ENCODE results near the gene LEFTY1.

Gene LEFTY1

DNA sequence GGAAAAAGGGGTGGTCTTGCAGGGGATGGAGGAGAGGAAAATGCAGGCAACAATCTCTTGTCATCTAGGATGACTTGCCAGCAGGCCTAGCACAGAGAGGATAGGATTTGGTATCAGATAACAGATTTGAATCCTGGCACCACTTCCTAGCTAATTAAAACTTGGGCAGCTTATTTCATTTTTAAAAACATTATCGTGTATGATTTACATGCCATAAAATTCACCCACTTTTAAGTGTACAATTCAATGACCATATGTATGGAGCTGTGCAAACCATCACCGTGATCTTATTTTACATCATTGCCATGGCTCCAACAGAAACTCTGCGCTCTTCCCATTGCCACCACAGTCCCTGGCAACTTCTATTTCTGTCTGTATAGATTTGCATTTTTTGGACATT is 28.2 kb upstream of the LEFTY1 start:
- Histone ChIP-seq H4K20me1 (ENCODE audit: control insufficient read depth, insufficient read depth, low read depth, low read length) (no peaks in the 10 kb centered on the region), H3K9me3 (ENCODE audit: control insufficient read depth, insufficient read depth, low read length) (no peaks in the 10 kb centered on the region), H3K79me2 (ENCODE audit: control insufficient read depth, low read length) (peaks cover 7% of the 10 kb centered on the region), H3K4me3 (ENCODE audit: low read length) (no peak overlapping the region), H3K4me2 (ENCODE audit: low read length) (no peak overlapping the region), H3K4me1 (ENCODE audit: control insufficient read depth, low read length) (peaks cover 1% of the 10 kb centered on the region), H3K27me3 (ENCODE audit: control insufficient read depth, low read length) (no peaks in the 10 kb centered on the region), H3F3A (ENCODE audit: control insufficient read depth, insufficient read depth) (peaks cover 3% of the 10 kb centered on the region; the same call in 1 of the 2 replicates), H3K9me2 (replicated peaks; ENCODE audit: control insufficient read depth, low read length) (no peaks in the 10 kb centered on the region), H3K27ac (ENCODE audit: low read depth, low read length) (no peak overlapping the region), H3K36me3 (ENCODE audit: control insufficient read depth, low read length) (peaks cover 45% of the 10 kb centered on the region)
- TF ChIP-seq, protein P1, sequence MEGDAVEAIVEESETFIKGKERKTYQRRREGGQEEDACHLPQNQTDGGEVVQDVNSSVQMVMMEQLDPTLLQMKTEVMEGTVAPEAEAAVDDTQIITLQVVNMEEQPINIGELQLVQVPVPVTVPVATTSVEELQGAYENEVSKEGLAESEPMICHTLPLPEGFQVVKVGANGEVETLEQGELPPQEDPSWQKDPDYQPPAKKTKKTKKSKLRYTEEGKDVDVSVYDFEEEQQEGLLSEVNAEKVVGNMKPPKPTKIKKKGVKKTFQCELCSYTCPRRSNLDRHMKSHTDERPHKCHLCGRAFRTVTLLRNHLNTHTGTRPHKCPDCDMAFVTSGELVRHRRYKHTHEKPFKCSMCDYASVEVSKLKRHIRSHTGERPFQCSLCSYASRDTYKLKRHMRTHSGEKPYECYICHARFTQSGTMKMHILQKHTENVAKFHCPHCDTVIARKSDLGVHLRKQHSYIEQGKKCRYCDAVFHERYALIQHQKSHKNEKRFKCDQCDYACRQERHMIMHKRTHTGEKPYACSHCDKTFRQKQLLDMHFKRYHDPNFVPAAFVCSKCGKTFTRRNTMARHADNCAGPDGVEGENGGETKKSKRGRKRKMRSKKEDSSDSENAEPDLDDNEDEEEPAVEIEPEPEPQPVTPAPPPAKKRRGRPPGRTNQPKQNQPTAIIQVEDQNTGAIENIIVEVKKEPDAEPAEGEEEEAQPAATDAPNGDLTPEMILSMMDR (IDR thresholded peaks at IDR 0.05; ENCODE audit: low read depth, low read length, poor library complexity, severe bottlenecking) = no peak
- TF ChIP-seq EZH2phosphoT487 (IDR thresholded peaks at IDR 0.05; ENCODE audit: borderline replicate concordance, low read length) = no peak

DNA sequence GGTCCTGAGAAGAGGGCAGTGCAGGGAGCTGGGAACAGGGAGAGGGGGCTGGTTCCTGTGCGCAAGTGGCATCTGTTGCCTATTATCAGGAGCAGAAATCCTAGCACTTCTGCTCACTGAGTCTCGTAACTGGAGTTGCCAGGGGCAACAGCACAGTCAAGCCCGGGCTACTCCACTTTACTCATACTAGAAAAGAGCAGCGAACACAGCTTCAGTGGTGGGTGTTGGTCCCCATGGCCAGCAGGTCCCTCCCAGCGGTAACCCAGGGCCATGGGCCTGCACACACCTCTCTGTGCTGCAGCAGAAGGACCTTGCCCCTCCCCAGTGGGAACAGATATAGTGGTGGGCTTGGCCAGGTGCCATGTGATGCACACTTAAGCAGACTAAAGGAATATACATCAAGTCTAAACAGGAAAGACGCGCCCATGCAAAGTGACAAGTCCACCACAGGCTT is 26.6 kb upstream of the LEFTY1 start:
- Histone ChIP-seq H3K4me3 (ENCODE audit: low read length) (no peak overlapping the region), H3F3A (ENCODE audit: control insufficient read depth, insufficient read depth) (peaks cover 3% of the 10 kb centered on the region; the same call in 1 of the 2 replicates), H3K27me3 (ENCODE audit: control insufficient read depth, low read length) (no peaks in the 10 kb centered on the region), H3K9me3 (ENCODE audit: control insufficient read depth, insufficient read depth, low read length) (no peaks in the 10 kb centered on the region), H3K9me2 (replicated peaks; ENCODE audit: control insufficient read depth, low read length) (no peaks in the 10 kb centered on the region), H3K4me1 (ENCODE audit: control insufficient read depth, low read length) (no peaks in the 10 kb centered on the region), H3K79me2 (ENCODE audit: control insufficient read depth, low read length) (no peaks in the 10 kb centered on the region), H4K20me1 (ENCODE audit: control insufficient read depth, insufficient read depth, low read depth, low read length) (no peaks in the 10 kb centered on the region), H3K4me2 (ENCODE audit: low read length) (no peak overlapping the region), H3K36me3 (ENCODE audit: control insufficient read depth, low read length) (peaks cover 30% of the 10 kb centered on the region), H3K27ac (ENCODE audit: low read depth, low read length) (no peak overlapping the region)
- TF ChIP-seq, protein P1 (IDR thresholded peaks at IDR 0.05; ENCODE audit: low read depth, low read length, poor library complexity, severe bottlenecking) = no peak
- TF ChIP-seq EZH2phosphoT487 (IDR thresholded peaks at IDR 0.05; ENCODE audit: borderline replicate concordance, low read length) = no peak

DNA sequence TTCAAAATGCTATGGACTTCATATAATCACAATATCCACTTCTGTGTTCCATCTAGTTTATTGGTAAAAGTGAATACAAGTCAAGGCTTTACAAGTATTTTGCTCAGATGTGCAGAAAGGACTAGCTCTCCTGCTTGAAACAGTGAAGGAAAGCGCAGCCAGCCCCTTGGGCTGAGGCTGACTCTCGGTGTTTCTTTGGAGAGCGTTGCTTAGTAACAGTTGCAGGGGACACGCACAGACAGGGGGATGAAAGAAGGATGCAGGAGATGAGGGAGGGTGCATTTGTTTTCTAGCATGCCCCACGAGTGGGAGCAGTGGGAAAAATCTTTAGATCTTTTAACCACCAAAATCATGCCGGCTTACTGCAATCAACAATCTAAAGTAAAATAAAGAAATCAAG is 26.0 kb upstream of the LEFTY1 start:
- Histone ChIP-seq H4K20me1 (ENCODE audit: control insufficient read depth, insufficient read depth, low read depth, low read length) (no peaks in the 10 kb centered on the region), H3K4me3 (ENCODE audit: low read length) (no peak overlapping the region), H3K79me2 (ENCODE audit: control insufficient read depth, low read length) (no peaks in the 10 kb centered on the region), H3K4me2 (ENCODE audit: low read length) (no peak overlapping the region), H3K9me3 (ENCODE audit: control insufficient read depth, insufficient read depth, low read length) (no peaks in the 10 kb centered on the region), H3K9me2 (replicated peaks; ENCODE audit: control insufficient read depth, low read length) (no peaks in the 10 kb centered on the region), H3K36me3 (ENCODE audit: control insufficient read depth, low read length) (peaks cover 25% of the 10 kb centered on the region), H3K27ac (ENCODE audit: low read depth, low read length) (no peak overlapping the region), H3F3A (ENCODE audit: control insufficient read depth, insufficient read depth) (peaks cover 3% of the 10 kb centered on the region; the same call in 1 of the 2 replicates), H3K27me3 (ENCODE audit: control insufficient read depth, low read length) (no peaks in the 10 kb centered on the region), H3K4me1 (ENCODE audit: control insufficient read depth, low read length) (no peaks in the 10 kb centered on the region)
- TF ChIP-seq, protein P1 (IDR thresholded peaks at IDR 0.05; ENCODE audit: low read depth, low read length, poor library complexity, severe bottlenecking) = no peak
- TF ChIP-seq EZH2phosphoT487 (IDR thresholded peaks at IDR 0.05; ENCODE audit: borderline replicate concordance, low read length) = no peak

All from DOHH2 (cell line).